AG10803 (cell line): Measurements from ENCODE around the gene NRF1.

ENCODE experiments used
- DNase-seq: peaks from one replicate; pipeline ENCODE4 v3.0.0; 2010; ENCODE audit warnings: low read depth
- H3K4me3 ChIP-seq: 2 replicates; pipeline ENCODE4 v1.5.1; 2011; ENCODE audit warnings: mild to moderate bottlenecking, low read length, control low read depth
- CTCF ChIP-seq: conservative IDR thresholded peaks from 2 replicates; pipeline ENCODE4 v1.5.1; 2011; ENCODE audit warnings: mild to moderate bottlenecking, low read length, control low read depth, inconsistent platforms

NRF1 gene

GRCh38 chr7:129772646-129773280 is 161.2 kb downstream of the NRF1 start:
- H3K4me3 ChIP-seq: no peak overlapping the region
- no peak for TF ChIP-seq CTCF
- DNase-seq: no peak

GRCh38 chr7:129773328-129773731 is 161.8 kb downstream of the NRF1 start:
- no peak overlapping the region for H3K4me3 ChIP-seq
- no peak for TF ChIP-seq CTCF
- no peak for DNase-seq

- no peak for DNase-seq
- no peak for TF ChIP-seq CTCF
- no peak overlapping the region for H3K4me3 ChIP-seq
These were observed 162.4 kb downstream of the NRF1 start for GRCh38 chr7:129773871-129774270.

GRCh38 chr7:129774359-129774758 is 162.8 kb downstream of the NRF1 start:
- no peak overlapping the region for H3K4me3 ChIP-seq
- TF ChIP-seq CTCF: no peak
- DNase-seq: no peak

- TF ChIP-seq CTCF: no peak
- H3K4me3 ChIP-seq: no peak overlapping the region
- DNase-seq: no peak
These were observed 163.6 kb downstream of the NRF1 start for GRCh38 chr7:129774871-129775694.

GRCh38 chr7:129775695-129776361 is 164.3 kb downstream of the NRF1 start:
- no peak for DNase-seq
- TF ChIP-seq CTCF: no peak
- H3K4me3 ChIP-seq: no peak overlapping the region
